Skin epidermis (tissue), 12 donors: Measurements from ENCODE around the gene TRIM49D2.
"Not testable (repeated sequence)": the region's sequence is repeated elsewhere in the genome, so short reads cannot be mapped to it uniquely, and the experiment has no call there.

ENCODE experiments used
- H3K27ac ChIP-seq, 21 experiments: fragments of 200-600 bp; sonication (generic) in 11 of 21; one replicate each; pipeline ENCODE4 v1.5.0; 2020; ENCODE audit warnings: mild to moderate bottlenecking in 3 of 21, inconsistent platforms in 2 of 21, moderate library complexity in 2 of 21
- H3K4me3 ChIP-seq, 7 experiments: fragments of 200-600 bp; sonication (generic) in 2 of 7; one replicate each; pipeline ENCODE4 v1.5.0; 2020; ENCODE audit warnings: inconsistent platforms in 2 of 7, mild to moderate bottlenecking in 2 of 7, moderate library complexity in 1 of 7

Gene TRIM49D2

GRCh38 chr11:89923764-89924163 lies at the start of gene TRIM49D2:
TRIM49D2 (plus strand) TSS chr11:89924064; CDS start chr11:89926762, 2,698 bp downstream.
- H3K4me3 ChIP-seq, H3K27ac ChIP-seq: not testable (repeated sequence)

GRCh38 chr11:89877511-89877910 lies 46.4 kb upstream of the TRIM49D2 start:
- not testable (repeated sequence) for H3K4me3 ChIP-seq

DNA sequence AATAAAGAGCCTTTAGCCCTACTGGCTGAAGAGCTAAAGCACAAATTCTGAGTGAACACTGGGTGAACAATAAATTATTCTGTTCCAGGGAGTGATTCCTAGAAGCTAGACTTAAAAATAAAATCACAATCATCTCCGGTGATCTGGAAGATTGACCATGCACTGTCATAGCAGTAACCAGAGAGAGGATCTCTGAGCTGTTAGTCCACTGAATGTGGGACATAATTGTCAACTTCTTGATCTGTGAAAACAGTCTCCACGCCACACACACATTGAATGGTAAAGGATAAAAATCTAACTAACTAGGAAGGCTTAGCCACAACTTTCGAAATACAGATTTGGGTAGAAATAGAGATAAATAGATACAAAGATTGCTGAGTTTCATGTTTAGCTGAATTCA lies 30.6 kb upstream of the TRIM49D2 start:
- not testable (repeated sequence) for H3K27ac ChIP-seq

More at GRCh38 chr11:89877511-89877910, 46.4 kb upstream of the TRIM49D2 start:
- not testable (repeated sequence) for H3K27ac ChIP-seq

DNA sequence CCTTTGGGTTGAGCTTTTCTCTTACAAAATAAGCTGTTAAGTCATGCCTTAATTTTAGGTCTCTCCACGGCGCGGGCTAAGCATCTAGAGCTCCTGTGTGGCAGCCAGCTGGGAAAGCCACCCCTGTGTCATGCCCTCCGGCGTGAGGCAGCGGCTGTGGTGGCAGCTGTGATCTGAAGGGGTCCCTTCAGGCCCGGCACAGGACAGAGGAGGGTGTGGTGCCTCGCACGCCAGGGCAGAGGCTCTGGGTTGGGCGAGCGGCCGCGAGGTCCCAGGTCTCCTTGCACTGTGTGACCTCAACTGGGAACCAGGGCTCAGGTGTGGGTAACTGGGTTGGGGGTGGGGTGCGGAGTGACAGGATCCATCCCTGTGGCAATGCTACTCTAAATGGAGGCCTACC lies 23.1 kb upstream of the TRIM49D2 start:
- not testable (repeated sequence) for H3K4me3 ChIP-seq, H3K27ac ChIP-seq

More for the DNA sequence above, 30.6 kb upstream of the TRIM49D2 start:
- H3K4me3 ChIP-seq: not testable (repeated sequence)

- Histone ChIP-seq H3K27ac (no peak within 1 kb of the TSS), H3K4me3 (no peak within 1 kb of the TSS)
Observed at GRCh38 chr11:89922195-89922660, 1.6 kb upstream of the TRIM49D2 start, which contains the start of gene TRIM49D1. TRIM49D1 (minus strand) TSS chr11:89922245; CDS start chr11:89917710, 4,535 bp downstream.

- not testable (repeated sequence) for H3K27ac ChIP-seq, H3K4me3 ChIP-seq
Observed at GRCh38 chr11:89960833-89961232, 37.0 kb downstream of the TRIM49D2 start.

DNA sequence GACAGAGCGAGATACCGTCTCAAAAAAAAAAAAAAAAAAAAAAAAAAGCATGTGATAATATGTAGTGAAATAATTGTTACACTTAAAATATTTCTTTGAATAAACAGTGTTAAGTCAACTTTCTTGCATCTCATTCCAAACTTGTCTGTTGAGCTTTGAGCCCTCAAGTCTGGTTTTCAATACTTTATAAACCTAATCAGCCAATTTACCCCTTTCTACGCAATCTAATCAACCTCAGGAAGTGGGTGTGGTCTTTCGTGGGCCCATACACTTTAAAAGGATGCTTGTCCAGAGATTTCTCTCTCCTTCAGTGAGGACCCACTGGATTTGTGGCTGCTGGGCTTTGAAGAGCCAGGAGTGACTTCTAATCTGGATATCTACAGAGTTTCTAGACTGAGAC lies 41.9 kb downstream of the TRIM49D2 start, which contains the start of gene TRIM64:
TSS of gene TRIM64 (plus strand) at position 301 of the 400 bp plus-strand sequence. CDS start 2,467 bp downstream, outside the sequence.
- H3K4me3 ChIP-seq, H3K27ac ChIP-seq: not testable (repeated sequence)
